GM12878 (cell line): Measurements from ENCODE around the gene COL21A1. TPM values are rescaled to one million over a fixed set of nuclear protein-coding genes. Genes with fewer than 3 reads are reported as not detected.

Experiments
- MAX ChIP-seq: IDR thresholded peaks from 2 replicates; pipeline ENCODE4 v1.6.1; 2012; ENCODE audit warnings: low read depth, low read length, improper control_type of control experiment
- MXI1 ChIP-seq: fragments of 150-350 bp; IDR thresholded peaks from 2 replicates; pipeline ENCODE4 v1.6.1; 2011; ENCODE audit warnings: low read depth, mild to moderate bottlenecking, inconsistent platforms, low read length, improper control_type of control experiment
- PBX3 ChIP-seq: IDR thresholded peaks from 2 replicates; pipeline ENCODE4 v1.6.1; 2011; ENCODE audit warnings: mild to moderate bottlenecking, low read depth, low read length, moderate library complexity; ENCODE audit not compliant: insufficient replicate concordance
- RELA ChIP-seq: fragments of 450-650 bp; IDR thresholded peaks from 2 replicates; pipeline ENCODE4 v1.8.0; 2014; ENCODE audit warnings: borderline replicate concordance; ENCODE audit not compliant: partially characterized antibody
- REST ChIP-seq: IDR thresholded peaks from 2 replicates; pipeline ENCODE4 v1.6.1; 2012; ENCODE audit warnings: mild to moderate bottlenecking, low read depth, low read length
- SPI1 ChIP-seq: IDR thresholded peaks from 2 replicates; pipeline ENCODE4 v1.6.1; 2011; ENCODE audit warnings: low read depth, mild to moderate bottlenecking, low read length, moderate library complexity, borderline replicate concordance; ENCODE audit not compliant: insufficient read depth
- TBL1XR1 ChIP-seq: IDR thresholded peaks from 2 replicates; pipeline ENCODE4 v1.6.1; 2012; ENCODE audit warnings: low read depth, low read length, improper control_type of control experiment
- ZBTB33 ChIP-seq: fragments of 450-650 bp; IDR thresholded peaks from 2 replicates; pipeline ENCODE4 v1.6.1; 2017; ENCODE audit warnings: mild to moderate bottlenecking
- ZBTB40 ChIP-seq: fragments of 450-650 bp; IDR thresholded peaks from 2 replicates; pipeline ENCODE4 v1.6.1; 2016; ENCODE audit warnings: mild to moderate bottlenecking, moderate library complexity, borderline replicate concordance
- ZSCAN29 ChIP-seq: fragments of 450-650 bp; IDR thresholded peaks from 2 replicates; pipeline ENCODE4 v1.6.1; 2017; ENCODE audit warnings: mild to moderate bottlenecking, moderate library complexity
- polyA plus RNA-seq, 11 experiments: library from polyadenylated mRNA; depleted of rRNA in 4 of 11; unstranded in 6 of 11; stranded (reverse) in 5 of 11; fragments of >200 nt; fragmentation: Nextera tagmentation in 4 of 11; fragmentation: Illumina TruSeq in 1 of 11; extraction: Ambion mirVana in 4 of 11; extraction: Trizol in 1 of 11; gene quantifications; 1 replicate in 1 of 11; 2 replicates in 10 of 11; pipeline versions ENCODE4 v1.2.1 to v1.2.3, GENCODE V29; 2011 to 2016; ENCODE audit warnings: inconsistent platforms in 2 of 11, missing spikeins in 2 of 11, low read depth in 1 of 11
- total RNA-seq, 4 experiments: library from RNA; depleted of rRNA in 3 of 4; stranded (reverse); fragments of >200 nt in 3 of 4; fragmentation: Illumina TruSeq in 1 of 4; extraction: Trizol in 1 of 4; gene quantifications; 2 replicates each; pipeline versions ENCODE4 v1.2.1 to v1.2.3, GENCODE V29; 2013 to 2021

COL21A1 gene
- total and polyA plus RNA-seq, 10 of the 15 experiments (the other 5 are each of a cell fraction or from before 2014, with no cell fraction given) = 0.10 TPM; not detected in 9

GRCh38 chr6:56255349-56255748 is 8.0 kb upstream of the COL21A1 start (continued):
- TF ChIP-seq ZBTB40 = no peak
- TF ChIP-seq MAX = no peak
- TF ChIP-seq RELA = no peak
- TF ChIP-seq REST = no peak
- no peak for TF ChIP-seq ZSCAN29
- no peak for TF ChIP-seq SPI1
- TF ChIP-seq PBX3 = no peak
- no peak for TF ChIP-seq MXI1
- no peak for TF ChIP-seq ZBTB33
- TF ChIP-seq TBL1XR1 = no peak
